HG02759 (cell line): Measurements from ENCODE around the gene ZNF22.

Experiments used
- ATAC-seq: cut with Tn5 transposase; IDR thresholded peaks from one replicate; pipeline ENCODE4 v1.9.1; 2021; ENCODE audit warnings: mild to moderate bottlenecking, moderate library complexity; ENCODE audit not compliant: unreplicated experiment

The ZNF22 gene

DNA sequence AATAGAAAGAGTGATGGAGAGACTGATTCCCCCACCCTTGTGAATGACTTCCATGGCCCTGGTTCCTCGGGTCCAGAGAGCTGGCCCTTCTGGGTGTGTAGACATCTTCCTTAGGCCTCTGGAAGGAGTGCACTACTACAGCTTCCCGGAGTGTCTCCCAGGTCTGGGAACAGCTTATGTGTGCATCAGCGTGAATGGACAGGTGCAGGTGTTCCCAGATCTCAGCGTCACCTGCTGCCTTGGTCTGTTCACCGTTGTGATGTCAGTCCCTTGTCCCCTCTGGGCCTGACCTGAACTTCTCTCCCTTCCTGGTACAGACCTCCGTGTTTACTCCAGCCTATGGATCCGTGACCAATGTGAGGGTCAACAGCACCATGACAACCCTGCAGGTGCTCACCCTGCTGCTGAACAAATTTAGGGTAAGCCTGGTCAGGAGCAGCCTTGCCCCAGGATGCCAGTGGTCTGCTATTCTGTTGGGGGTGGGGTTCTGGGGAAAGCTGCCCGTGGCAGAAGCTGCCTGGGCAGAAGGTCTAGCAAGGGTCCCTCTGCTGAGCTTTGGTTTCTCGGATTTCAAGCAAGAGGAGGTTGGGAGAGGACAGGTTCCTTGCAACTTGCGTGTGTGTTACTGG, 11.7 kb upstream of the ZNF22 start:
- ATAC-seq = no peak

DNA sequence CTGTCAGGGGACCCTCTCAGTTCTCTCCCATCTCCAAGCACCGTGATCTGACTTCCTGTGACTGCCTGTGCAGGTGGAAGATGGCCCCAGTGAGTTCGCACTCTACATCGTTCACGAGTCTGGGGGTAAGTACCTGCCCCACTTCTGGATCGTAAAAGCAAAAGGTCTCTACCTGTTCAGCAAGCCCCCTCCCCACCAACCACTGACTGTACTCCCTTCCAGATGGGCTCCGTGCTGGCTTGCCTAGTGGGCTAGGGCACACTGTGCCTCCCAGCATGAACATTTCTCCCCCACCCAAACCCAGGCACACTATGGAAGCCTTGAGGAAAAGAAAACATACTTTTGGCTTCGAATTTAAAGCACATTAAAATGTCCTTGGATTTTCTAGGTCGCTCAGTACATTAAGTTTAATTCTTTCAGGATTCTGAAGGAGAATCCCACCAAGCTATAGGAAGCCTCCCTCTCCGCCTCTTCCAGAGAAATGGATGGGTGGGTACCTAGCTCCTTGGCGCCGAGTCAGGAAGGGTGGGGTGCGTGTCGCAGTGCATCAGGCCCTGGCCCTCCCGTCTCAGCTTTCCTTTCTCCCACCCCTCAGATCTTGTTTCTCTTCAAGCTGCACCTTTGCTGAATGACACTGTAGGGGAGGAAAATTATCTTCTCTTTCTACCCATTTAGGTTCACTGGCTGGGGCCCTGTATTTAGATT, 11.0 kb upstream of the ZNF22 start:
- no peak for ATAC-seq

DNA sequence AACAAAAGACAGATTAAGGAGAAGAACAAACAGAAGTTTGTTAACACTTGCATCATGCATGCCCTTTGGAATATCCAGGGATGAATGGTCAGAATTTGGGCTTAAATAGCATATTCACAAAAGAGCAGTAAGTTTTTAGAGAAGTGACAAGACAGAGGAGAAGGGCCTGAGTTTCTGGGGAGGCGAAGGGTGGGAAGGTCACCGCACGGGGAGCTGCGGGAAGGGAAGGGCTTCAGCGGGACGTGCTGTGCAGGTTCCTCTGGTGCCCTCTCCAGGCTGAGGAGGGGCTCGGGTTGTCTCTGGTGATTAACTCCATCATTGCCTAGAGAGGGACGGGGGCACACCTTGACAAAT, 10.4 kb upstream of the ZNF22 start:
- no peak for ATAC-seq

DNA sequence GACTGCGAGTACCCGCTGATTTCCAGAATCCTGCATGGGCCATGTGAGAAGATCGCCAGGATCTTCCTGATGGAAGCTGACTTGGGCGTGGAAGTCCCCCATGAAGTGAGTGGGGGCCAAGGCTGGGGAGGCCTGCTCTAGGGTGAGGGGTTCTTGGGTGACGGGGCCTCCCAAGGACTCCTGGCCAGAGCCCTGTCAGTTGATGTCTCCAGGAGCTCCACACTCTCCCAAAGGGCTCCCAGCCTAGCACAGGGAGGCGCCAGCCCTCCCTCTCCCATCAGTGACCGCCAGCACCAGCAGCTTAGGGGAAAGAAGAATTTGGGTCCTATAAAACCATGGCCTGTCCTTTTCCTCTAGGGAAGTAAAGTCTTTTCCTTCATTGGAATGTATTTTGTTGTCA, 9.8 kb upstream of the ZNF22 start:
- no peak for ATAC-seq

DNA sequence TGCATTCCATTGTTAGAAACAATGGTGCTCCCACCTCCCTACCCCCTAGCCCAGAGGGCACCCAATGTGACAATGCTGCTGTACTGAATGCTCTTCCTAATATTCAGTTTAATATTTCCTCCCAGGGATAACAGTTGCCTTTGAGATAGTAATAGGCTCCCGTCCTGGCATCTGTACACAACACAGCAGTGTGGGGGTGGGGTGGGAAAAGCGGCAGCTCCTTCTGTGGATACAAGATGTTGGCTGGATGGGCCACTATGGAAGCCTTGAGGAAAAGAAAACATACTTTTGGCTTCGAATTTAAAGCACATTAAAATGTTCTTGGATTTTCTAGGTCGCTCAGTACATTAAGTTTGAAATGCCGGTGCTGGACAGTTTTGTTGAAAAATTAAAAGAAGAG, 9.2 kb upstream of the ZNF22 start:
- no peak for ATAC-seq

DNA sequence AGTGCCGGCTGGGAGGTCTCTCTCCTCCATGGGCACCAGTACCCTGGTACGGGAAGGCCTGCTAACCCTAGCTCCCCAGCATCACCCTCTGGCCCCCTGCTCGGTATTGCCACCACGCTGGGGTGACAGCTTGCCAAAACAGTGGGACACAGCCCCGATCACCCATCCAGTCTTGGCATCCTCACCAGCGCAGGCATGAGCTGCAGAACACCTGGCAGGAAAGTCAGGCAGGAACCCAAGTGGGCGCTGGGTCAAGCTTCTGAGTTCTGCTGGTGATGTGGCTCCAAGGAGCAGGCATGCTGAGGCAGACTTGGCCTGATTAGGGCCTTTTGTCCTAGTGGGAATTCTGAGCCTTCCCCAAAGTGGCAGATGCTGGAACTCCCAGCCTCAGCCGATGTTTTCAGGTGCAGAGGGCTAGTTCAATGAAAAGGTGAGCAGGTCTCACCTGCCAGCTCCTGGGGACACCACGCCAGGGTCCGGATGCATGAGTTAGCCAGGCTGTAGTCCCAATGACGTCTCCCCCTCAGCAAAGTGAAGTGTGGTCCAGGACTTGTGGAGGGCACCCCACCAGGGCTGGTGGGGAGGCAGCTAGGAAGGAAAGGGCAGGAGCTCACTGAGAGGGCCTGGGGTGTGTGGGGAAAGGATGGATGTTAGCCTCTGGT, 8.5 kb upstream of the ZNF22 start:
- ATAC-seq = no peak

DNA sequence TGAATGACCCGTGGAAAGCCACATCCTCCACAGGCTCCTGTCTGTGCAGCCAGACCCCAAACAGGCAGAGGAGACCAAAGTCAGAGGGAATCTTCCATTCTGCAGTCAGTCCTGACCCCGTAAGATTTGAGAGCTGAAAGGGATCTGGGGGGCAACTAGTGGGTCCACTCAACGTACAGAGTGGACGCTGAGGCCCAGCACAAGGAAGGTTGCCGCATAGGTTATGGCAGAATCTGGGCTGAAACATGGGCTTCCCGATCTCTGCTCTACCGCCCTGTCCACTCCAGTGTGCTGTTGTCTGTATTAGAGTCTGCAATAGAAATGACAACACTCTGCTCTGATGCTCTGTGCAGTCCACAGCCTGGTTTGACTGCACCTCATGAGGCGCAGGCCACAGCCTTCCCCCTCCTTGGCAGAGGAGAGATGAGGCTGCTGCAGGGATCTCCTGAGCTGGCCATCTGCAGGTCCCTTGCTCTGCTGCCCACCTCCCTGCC, 7.9 kb upstream of the ZNF22 start:
- ATAC-seq = no peak

DNA sequence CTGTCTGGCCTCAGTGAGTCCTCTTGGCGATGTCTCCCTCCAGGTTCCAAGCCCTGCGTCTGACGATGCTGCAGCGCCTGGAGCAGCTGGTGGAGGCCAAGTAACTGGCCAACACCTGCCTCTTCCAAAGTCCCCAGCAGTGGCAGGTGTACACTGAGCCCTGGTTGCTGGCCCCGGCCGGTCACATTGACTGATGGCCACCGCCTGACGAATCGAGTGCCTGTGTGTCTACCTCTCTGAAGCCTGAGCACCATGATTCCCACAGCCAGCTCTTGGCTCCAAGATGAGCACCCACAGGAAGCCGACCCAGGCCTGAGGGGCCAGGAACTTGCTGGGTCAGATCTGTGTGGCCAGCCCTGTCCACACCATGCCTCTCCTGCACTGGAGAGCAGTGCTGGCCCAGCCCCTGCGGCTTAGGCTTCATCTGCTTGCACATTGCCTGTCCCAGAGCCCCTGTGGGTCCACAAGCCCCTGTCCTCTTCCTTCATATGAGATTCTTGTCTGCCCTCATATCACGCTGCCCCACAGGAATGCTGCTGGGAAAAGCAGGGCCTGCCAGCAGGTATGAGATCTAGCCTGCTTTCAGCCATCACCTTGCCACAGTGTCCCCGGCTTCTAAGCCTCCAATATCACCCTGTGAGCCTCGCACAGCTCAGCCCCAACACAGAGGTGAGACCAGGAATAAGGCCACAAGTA, 7.3 kb upstream of the ZNF22 start:
- no peak for ATAC-seq

DNA sequence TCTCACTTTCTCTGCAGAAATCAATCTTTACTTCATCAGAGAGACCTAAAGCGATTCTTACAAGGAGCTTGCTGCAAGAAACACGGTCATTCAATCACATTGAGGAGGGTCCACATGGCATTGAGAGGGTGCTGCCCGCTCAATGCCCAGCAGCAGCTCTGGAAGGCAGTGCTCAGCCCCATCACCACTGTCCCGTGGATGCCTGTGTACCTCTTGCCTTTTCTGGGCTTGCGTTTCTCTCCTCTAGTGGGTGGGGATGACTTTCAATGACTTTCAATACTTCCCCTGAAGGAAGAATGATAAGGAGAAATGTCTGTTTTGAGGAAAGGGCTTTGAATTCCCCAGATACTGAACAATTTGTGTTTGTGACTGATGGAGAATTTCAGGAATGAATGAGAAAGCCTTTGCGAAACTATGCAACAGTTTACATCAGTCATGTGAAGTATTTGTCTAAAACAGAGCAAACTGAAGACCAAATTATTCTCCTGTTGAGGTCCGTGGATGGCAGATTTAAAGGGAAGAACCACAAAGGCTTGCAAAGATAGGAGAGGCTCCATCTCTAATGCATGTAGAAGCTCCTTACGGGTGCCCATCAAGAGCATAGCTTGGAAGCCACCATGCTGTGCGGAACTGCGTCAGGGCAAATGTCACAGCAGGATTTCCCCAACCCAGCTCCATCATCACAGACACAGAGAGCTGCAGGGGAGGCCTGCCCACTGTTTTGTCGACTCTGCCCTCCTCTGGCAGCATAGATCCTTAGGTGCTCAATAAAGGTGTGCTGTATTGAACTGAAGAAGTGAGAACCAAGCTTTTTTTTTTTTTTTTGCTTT, 6.6 kb upstream of the ZNF22 start:
- no peak for ATAC-seq

DNA sequence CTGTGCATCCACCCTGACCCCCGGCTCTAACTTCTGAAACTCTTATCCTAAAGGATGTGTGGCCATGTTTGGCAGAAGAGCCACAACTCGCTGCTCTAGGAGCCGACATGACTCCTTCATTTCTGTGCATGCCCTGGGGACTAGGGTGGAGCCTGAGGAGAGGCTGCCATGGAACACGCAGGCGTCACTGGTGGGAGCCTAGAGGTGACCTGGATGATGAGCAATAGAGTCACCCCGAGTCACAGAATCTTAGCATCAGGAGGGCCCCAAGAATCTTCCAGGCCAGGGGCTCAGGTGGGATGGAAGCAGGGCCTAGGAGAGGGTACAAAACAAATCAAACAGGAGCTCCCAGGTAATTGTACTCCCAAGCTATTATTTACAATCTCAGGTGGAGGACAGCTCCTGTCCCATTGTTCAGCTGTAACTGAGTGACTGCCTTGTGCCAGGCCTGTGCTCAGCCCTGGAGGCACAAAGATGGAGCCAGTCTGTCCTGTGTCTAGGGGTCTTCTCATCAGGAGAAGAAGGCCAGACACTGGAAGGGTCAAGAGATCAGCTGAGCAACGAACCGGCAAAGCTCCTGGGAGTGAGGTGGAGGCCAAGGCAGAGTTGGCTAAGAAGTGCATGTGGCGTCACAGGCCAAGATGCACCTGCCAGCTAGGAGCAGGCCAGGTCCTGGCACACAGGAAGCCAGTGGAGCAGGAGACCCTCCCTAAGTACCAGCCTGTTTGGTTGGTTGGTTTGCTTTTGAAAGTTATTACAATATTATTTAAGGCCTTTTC, 5.8 kb upstream of the ZNF22 start:
- no peak for ATAC-seq

DNA sequence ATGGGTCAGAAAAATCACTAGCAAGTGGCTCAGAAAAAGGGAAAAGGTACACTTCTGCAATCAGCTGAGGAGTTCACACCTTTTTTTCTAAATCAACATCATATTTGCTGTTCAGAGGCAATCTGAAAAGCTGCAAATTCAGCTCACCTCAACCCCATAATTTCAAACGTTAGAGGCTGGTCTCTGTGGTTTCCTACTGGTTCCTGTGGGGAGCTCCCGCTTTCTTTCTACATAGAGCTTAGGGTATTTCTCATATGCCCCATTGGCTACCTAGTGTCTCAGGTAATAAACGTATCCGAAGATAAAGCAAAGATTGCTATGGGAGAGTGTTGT, 5.2 kb upstream of the ZNF22 start:
- no peak for ATAC-seq

DNA sequence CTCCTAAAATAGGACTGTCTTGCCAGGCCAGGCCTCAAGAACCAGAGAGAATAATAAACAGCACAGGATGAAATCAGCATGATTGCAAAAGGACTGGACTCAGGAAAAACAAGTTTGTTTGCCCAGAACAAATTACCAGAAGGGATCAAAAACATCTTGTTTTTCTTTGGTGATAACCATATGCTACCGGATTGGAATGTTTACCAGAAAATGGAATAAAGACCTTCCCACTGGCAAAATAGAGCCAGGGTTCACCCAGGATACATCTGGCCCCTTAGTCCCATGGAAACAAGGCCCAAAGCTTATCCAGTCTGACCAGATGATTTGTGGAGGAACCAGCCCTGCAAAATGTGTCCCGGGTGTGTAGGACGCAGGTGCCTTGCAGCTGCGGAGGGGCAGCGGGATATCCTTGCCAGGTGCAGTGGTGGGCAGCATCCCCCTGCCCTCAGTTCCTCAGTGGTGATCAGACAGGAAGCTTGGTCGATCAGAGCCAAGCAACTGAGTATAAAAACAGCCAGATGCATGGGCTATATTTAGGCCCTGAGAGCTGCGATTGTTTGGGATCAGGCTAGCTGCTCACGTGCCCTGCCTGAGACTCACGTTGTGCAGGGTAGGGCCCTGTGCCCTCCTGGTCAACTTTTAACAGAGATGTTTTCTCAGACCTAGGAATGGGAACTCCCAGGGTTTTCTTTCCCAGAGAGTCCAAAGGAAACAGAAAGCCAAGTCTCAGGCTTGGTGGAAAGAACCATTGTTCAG, 4.6 kb upstream of the ZNF22 start:
- ATAC-seq = no peak

DNA sequence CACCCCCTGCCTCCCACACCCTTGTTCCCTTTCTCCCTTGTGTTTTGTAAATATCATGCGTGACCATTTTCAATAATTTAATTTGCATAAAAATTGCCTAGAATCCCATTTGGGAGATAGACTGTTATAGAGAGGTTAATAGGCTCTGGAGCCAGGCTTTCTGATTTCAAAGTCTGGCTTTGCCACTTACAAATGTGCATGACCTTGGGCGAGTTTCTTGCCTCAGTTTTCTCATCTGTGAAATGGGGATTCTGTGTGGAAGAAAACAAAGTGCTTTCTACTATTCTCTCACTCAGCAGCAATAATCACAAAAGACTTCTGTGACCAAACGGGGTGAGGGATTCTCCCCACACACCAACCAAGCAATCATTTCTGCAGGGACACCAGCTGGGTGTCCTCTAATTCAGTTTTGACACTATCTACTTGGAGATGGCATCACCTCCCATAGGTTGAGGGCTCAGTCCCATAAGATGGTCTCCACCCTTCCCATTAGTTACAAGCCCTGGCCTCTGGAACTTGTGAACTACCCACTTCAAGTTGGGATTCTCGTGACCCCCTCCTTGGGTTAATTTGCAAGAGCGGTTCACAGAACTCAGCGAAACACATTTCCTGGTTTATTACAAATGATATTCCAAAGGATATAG, 3.5 kb upstream of the ZNF22 start:
- no peak for ATAC-seq

DNA sequence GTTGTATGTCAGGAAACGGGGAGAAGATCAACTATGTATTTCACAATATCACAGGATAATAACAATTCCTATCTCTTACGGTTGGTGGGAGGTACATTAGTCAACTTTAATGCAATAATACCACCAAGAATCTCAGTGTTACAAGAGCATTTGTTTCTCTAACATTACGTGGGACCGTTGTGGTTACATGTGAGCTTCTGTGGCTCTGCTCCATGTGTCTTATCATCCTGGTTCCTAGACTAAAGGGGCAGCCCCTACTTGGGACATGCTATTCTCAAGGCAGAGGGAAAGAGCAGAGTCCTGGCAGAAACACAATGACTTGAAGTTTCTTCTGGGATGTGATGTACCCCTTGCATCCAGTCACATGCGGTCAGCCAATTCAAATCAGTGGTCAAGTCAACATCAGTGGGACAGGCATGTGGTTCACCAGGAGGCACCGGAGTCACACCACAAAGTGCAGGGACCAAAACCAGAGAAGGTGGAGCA, 2.5 kb upstream of the ZNF22 start:
- ATAC-seq = no peak

DNA sequence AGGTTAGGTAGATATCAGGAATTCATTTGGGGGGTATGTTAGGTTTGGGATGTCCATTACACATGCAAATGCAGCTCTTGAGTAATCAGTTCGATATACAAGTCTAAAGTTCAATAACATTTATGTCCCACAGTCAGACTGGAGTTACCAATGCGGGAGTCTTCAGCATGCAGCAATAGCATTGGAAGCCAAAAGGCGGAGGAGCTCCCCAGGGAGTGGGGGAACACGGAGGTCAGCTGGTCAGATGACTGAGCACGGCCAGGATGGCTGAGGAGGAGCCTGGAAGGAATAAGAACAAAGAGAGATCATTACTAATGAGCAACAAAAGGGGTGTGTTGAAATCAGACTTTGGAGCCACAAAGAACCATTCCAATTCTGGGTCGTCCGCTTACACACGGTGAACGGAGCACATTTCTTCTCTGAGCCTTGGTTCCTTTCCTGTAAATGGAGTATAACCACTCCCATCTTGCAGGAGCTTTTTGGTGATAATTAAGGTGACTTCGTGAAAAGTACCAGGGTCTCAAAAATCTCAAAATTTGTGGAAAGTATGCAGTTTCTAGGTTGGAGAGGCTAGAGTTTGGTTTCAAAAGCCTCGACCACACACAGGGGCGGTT, 478 bp upstream of the ZNF22 start:
- ATAC-seq = no peak

DNA sequence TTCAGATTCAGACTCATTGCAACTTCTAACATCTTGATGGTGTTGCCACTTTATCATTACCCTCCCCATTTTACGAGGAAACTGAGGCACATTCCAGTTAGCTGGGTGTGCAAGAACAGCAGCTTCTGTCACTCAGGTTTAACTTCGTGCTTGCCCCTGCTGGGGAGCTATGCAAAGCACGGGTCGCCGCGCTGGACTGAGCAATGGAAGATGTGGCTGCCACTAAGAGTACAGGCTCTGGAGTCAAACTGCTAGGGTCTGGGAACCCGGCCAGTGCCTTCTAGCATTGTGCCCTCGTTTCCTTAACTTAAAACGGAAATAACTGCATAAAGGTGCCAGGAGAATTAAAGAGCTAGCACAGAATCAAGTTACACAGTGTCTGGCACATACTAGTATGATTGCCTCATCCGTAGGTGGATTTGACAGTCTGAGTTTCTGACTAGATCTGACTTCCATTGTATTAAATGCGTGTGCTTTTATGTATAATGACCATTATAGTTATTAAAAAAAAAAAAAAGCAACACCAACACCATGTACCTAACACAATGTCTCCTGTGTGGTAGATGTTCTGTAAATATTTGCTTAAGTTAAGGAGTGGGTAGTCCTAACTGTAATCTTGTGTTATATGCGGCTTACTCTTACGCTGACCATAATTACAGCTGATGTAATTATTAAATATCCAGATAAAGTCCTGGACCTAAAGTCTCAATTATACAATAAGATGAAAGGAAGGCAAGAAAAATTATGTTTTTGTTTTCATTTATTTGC, 842 bp downstream of the ZNF22 start:
- ATAC-seq = peak; percentile 77

DNA sequence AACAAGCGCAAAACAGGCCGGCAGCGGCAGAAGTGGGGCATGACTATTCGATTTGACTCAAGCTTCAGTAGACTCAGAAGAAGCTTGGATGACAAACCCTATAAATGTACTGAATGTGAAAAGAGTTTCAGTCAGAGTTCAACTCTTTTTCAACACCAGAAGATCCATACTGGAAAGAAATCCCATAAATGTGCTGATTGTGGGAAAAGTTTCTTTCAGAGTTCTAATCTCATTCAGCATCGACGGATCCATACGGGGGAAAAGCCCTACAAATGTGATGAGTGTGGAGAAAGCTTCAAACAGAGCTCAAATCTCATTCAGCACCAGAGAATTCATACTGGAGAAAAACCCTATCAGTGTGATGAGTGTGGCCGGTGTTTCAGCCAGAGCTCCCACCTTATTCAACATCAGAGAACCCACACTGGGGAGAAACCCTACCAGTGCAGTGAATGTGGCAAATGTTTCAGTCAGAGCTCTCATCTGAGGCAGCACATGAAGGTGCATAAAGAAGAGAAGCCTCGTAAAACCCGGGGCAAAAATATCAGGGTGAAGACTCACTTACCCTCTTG, 2.8 kb downstream of the ZNF22 start:
- no peak for ATAC-seq
